Sigmoid colon (tissue), 7 donors: Measurements from ENCODE around the gene CFAP410. TPM values are rescaled to one million over a fixed set of nuclear protein-coding genes. Genes with fewer than 3 reads are reported as not detected.

Source experiments
- DNase-seq: peaks from one replicate; pipeline ENCODE4 v3.0.0-alpha.2; 2019
- H3K27ac ChIP-seq, 4 donors: fragments of 200-600 bp; sonication (generic); one replicate each; pipeline ENCODE4 v1.5.1; 2016 to 2019; ENCODE audit warnings: mild to moderate bottlenecking in 1 of 4
- H3K27me3 ChIP-seq, 3 donors: fragments of 200-600 bp; sonication (generic); one replicate each; pipeline ENCODE4 v1.5.1; 2019; ENCODE audit warnings: mild to moderate bottlenecking in 1 of 3
- H3K36me3 ChIP-seq, 4 donors: fragments of 200-600 bp; sonication (generic); one replicate each; pipeline ENCODE4 v1.5.1; 2016 to 2019
- H3K4me1 ChIP-seq, 4 donors: fragments of 200-600 bp; sonication (generic); one replicate each; pipeline ENCODE4 v1.5.1; 2017 to 2019
- H3K4me3 ChIP-seq, 4 donors: fragments of 200-600 bp; sonication (generic); one replicate each; pipeline ENCODE4 v1.5.1; 2017 to 2019; ENCODE audit warnings: mild to moderate bottlenecking in 2 of 4, moderate library complexity in 1 of 4
- H3K9me3 ChIP-seq, 4 donors: fragments of 200-600 bp in 3 of 4; sonication (generic) in 3 of 4; one replicate each; pipeline versions ENCODE4 v1.5.1 to v1.6.1; 2013 to 2019
- CTCF ChIP-seq, 4 experiments: fragments of 450-650 bp in 3 of 4; fragments of 200-600 bp in 1 of 4; IDR thresholded peaks; one replicate each; pipeline ENCODE4 v1.5.1; 2016 to 2019; ENCODE audit warnings: antibody characterized with exemption in 4 of 4, mild to moderate bottlenecking in 3 of 4, moderate library complexity in 2 of 4
- EP300 ChIP-seq, 4 donors: sonication (generic); formaldehyde crosslinking; IDR thresholded peaks; one replicate each; pipeline ENCODE4 v1.6.1; 2017; ENCODE audit warnings: antibody characterized with exemption in 4 of 4
- POLR2A ChIP-seq, 2 donors: fragments of 450-650 bp; IDR thresholded peaks; one replicate each; pipeline ENCODE4 v1.6.1; 2016; ENCODE audit warnings: antibody characterized with exemption in 2 of 2, mild to moderate bottlenecking in 2 of 2, moderate library complexity in 2 of 2
- POLR2AphosphoS5 ChIP-seq, 4 donors: sonication (generic); formaldehyde crosslinking; IDR thresholded peaks; one replicate each; pipeline ENCODE4 v1.6.1; 2017; ENCODE audit warnings: antibody characterized with exemption in 4 of 4
- WGBS, 2 donors: extraction: QIAGEN DNeasy Blood & Tissue Kit; methylation state at CpG; one replicate each; pipeline ENCODE4 v1.1.7; 2013; 5-methylcytosine and 5-hydroxymethylcytosine counted together
- intact Hi-C: fragments of 100-400 bp; cut with DNase I; formaldehyde crosslinking; loops from one replicate; pipeline ENCODE4 v1.15.1; 2023
- polyA plus RNA-seq, 3 donors: library from polyadenylated mRNA; stranded (reverse); fragments of 200-250 nt; gene quantifications; one replicate each; pipeline ENCODE4 v1.2.3, GENCODE V29; 2013
- total RNA-seq, 4 donors: library from RNA; depleted of rRNA; stranded (reverse); fragments of >200 nt; gene quantifications; one replicate each; pipeline ENCODE4 v1.1.0, GENCODE V29; 2016
- donor health status: healthy with polysubstance abuse.
- donor health status: Bipolar disorder and iron deficiency.
- donor health status: healthy.

CFAP410 gene
- total and polyA plus RNA-seq, 7 donors = 12.7 to 31.7 (median 28.2) TPM

GRCh38 chr21:44330698-44331097 is 8.5 kb downstream of the CFAP410 start:
- Histone ChIP-seq H3K27ac (no peak overlapping the region), H3K4me3 (no peak overlapping the region), H3K36me3 (peaks cover 0 to 67% (median 3%) of the 10 kb centered on the region in 4 donors), H3K27me3 (no peaks in the 10 kb centered on the region), H3K9me3 (no peaks in the 10 kb centered on the region), H3K4me1 (peaks cover 0 to 5% (median 0%) of the 10 kb centered on the region in 4 donors)
- WGBS, 2 donors = 82 to 86% methylated on average over 18 of the region's 18 CpGs
- intact Hi-C loops = no loop called here
- no peak for DNase-seq
- TF ChIP-seq CTCF (IDR thresholded peaks at IDR 0.05) (no peak), EP300 (IDR thresholded peaks at IDR 0.05) (no peak), POLR2AphosphoS5 (IDR thresholded peaks at IDR 0.05) (no peak), POLR2A (IDR thresholded peaks at IDR 0.05) (no peak)

- Histone ChIP-seq H3K4me1 (peaks cover 0 to 5% (median 0%) of the 10 kb centered on the region in 4 donors), H3K27ac (no peak overlapping the region), H3K9me3 (no peaks in the 10 kb centered on the region), H3K4me3 (no peak overlapping the region), H3K36me3 (peaks cover 0 to 67% (median under 1%) of the 10 kb centered on the region in 4 donors), H3K27me3 (no peaks in the 10 kb centered on the region)
- no peak for DNase-seq
- WGBS, 2 donors = 83 to 89% methylated on average over 44 of the region's 44 CpGs
- TF ChIP-seq EP300 (IDR thresholded peaks at IDR 0.05) (no peak), POLR2A (IDR thresholded peaks at IDR 0.05) (no peak), POLR2AphosphoS5 (IDR thresholded peaks at IDR 0.05) (no peak), CTCF (IDR thresholded peaks at IDR 0.05) (no peak)
- intact Hi-C loops = no loop called here
These were observed 9.1 kb downstream of the CFAP410 start for GRCh38 chr21:44329971-44330681.

- 50 to 81% methylated on average over 26 of the region's 26 CpGs for WGBS, 2 donors
- intact Hi-C loops = no loop called here
- DNase-seq = no peak
- Histone ChIP-seq H3K27ac (no peak overlapping the region), H3K4me3 (no peak overlapping the region), H3K27me3 (no peaks in the 10 kb centered on the region), H3K9me3 (no peaks in the 10 kb centered on the region), H3K36me3 (peaks cover 0 to 71% (median 7%) of the 10 kb centered on the region in 4 donors), H3K4me1 (peaks cover 0 to 5% (median 0%) of the 10 kb centered on the region in 4 donors)
- peak in 1 of 4 donors; percentile 6 for TF ChIP-seq POLR2AphosphoS5 (IDR thresholded peaks at IDR 0.05)
- no peak for TF ChIP-seq CTCF (IDR thresholded peaks at IDR 0.05)
- no peak for TF ChIP-seq POLR2A (IDR thresholded peaks at IDR 0.05)
- TF ChIP-seq EP300 (IDR thresholded peaks at IDR 0.05) = no peak
These were observed 9.9 kb downstream of the CFAP410 start for GRCh38 chr21:44329086-44329889.

GRCh38 chr21:44328242-44328895 is 10.8 kb downstream of the CFAP410 start:
- intact Hi-C loops = no loop called here
- H3K9me3 ChIP-seq = no peaks in the 10 kb centered on the region
- no peak for DNase-seq
- H3K36me3 ChIP-seq = peaks cover 0 to 81% (median 9%) of the 10 kb centered on the region in 4 donors
- 63 to 85% methylated on average over 25 of the region's 25 CpGs for WGBS, 2 donors
- H3K4me1 ChIP-seq = no peaks in the 10 kb centered on the region
- H3K4me3 ChIP-seq = no peak overlapping the region
- no peak overlapping the region for H3K27ac ChIP-seq
- no peaks in the 10 kb centered on the region for H3K27me3 ChIP-seq
- TF ChIP-seq POLR2A (IDR thresholded peaks at IDR 0.05) (no peak), CTCF (IDR thresholded peaks at IDR 0.05) (no peak)
